ENCODE data around the gene DRC3. TPM values are rescaled to one million over a fixed set of nuclear protein-coding genes. Genes with fewer than 3 reads are reported as not detected.

DRC3 gene
- total and polyA plus RNA-seq, 2 experiments from 2014 or later: 1.1 to 1.8 TPM

DNA sequence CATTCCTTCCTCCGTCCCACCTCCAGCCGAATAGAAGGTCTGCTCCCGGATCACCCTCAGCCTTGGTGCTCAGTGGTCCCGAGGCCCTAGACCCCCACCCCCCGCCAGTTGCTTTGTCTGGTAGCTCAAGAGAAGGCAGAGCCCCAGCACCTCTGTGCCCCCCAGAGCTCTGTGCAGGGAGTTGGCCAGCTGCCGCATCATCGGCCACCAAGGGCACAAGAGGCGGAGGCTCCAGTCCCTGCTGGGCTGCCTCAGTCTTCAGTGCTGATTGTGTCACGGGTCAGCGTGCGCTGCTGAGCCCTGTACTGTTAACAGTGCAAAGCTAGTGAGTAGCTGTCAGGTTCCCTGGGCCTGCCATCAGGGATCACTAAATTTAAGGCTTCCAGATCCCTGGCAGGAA, 92.9 kb downstream of the DRC3 start:
- Histone ChIP-seq H3K27me3 (no peaks in the 10 kb centered on the region), H3K9me3 (ENCODE audit: low read depth) (no peaks in the 10 kb centered on the region), H3K9me2 (replicated peaks; ENCODE audit: insufficient read depth) (no peaks in the 10 kb centered on the region), H3K4me1 (ENCODE audit: insufficient read depth) (no peaks in the 10 kb centered on the region), H2AFZ (no peak overlapping the region), H4K20me1 (ENCODE audit: insufficient read depth, poor library complexity, severe bottlenecking) (no peaks in the 10 kb centered on the region), H3K27ac (no peak overlapping the region), H3K79me2 (no peaks in the 10 kb centered on the region), H3K4me2 (no peak overlapping the region), H3K36me3 (replicated peaks; ENCODE audit: insufficient read depth, low read depth) (no peaks in the 10 kb centered on the region), H3K4me3 (no peak overlapping the region)
- no peak for DNase-seq (ENCODE audit: low spot score)
- WGBS (ENCODE audit: low lambda C conversion rate, missing lambda C conversion rate): 96% methylated on average over 11 of the region's 11 CpGs
- TF ChIP-seq EZH2phosphoT487 (IDR thresholded peaks at IDR 0.05; ENCODE audit: low read depth, severe bottlenecking, unreplicated experiment) (no peak), EZH2 (IDR thresholded peaks at IDR 0.05; ENCODE audit: borderline replicate concordance) (no peak)
- TF ChIP-seq, protein P1, sequence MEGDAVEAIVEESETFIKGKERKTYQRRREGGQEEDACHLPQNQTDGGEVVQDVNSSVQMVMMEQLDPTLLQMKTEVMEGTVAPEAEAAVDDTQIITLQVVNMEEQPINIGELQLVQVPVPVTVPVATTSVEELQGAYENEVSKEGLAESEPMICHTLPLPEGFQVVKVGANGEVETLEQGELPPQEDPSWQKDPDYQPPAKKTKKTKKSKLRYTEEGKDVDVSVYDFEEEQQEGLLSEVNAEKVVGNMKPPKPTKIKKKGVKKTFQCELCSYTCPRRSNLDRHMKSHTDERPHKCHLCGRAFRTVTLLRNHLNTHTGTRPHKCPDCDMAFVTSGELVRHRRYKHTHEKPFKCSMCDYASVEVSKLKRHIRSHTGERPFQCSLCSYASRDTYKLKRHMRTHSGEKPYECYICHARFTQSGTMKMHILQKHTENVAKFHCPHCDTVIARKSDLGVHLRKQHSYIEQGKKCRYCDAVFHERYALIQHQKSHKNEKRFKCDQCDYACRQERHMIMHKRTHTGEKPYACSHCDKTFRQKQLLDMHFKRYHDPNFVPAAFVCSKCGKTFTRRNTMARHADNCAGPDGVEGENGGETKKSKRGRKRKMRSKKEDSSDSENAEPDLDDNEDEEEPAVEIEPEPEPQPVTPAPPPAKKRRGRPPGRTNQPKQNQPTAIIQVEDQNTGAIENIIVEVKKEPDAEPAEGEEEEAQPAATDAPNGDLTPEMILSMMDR (IDR thresholded peaks at IDR 0.05; ENCODE audit: poor library complexity): no peak

Other genes starting within 250 kb of the DRC3 start
- 47.0 and 57.1 TPM in 2 replicates for gene SREBF1, start 135.9 kb upstream of the DRC3 start, total RNA-seq
- 107 and 140 TPM in 2 replicates for gene SREBF1, start 135.9 kb upstream of the DRC3 start, polyA plus RNA-seq
- gene TOM1L2, start 462 bp upstream of the DRC3 start, total RNA-seq: 27.5 and 29.6 TPM in 2 replicates
- gene TOM1L2, start 462 bp upstream of the DRC3 start, polyA plus RNA-seq: 21.5 and 41.1 TPM in 2 replicates
- 16.8 and 17.9 TPM in 2 replicates for gene ATPAF2, start 66.3 kb downstream of the DRC3 start, total RNA-seq
- gene ATPAF2, start 66.3 kb downstream of the DRC3 start, polyA plus RNA-seq: 33.9 and 36.7 TPM in 2 replicates
- 7.1 and 8.2 TPM in 2 replicates for gene GID4, start 66.5 kb downstream of the DRC3 start, total RNA-seq
- gene GID4, start 66.5 kb downstream of the DRC3 start, polyA plus RNA-seq: 4.7 and 6.7 TPM in 2 replicates
- gene DRG2, start 115.1 kb downstream of the DRC3 start, total RNA-seq: 31.4 and 35.9 TPM in 2 replicates
- gene DRG2, start 115.1 kb downstream of the DRC3 start, polyA plus RNA-seq: 36.6 and 38.4 TPM in 2 replicates
- 1.2 and 2.4 TPM in 2 replicates for gene MYO15A, start 135.9 kb downstream of the DRC3 start, total RNA-seq
- gene MYO15A, start 135.9 kb downstream of the DRC3 start, polyA plus RNA-seq: 2.8 and 4.7 TPM in 2 replicates
- gene ALKBH5, start 211.0 kb downstream of the DRC3 start, total RNA-seq: 56.6 and 68.6 TPM in 2 replicates
- gene ALKBH5, start 211.0 kb downstream of the DRC3 start, polyA plus RNA-seq: 66.6 and 78.3 TPM in 2 replicates